ENCODE measurements around the gene FIGNL1. TPM values are rescaled to one million over a fixed set of nuclear protein-coding genes. Genes with fewer than 3 reads are reported as not detected.

FIGNL1 gene
- total RNA-seq (10 to 100 TPM; 14.8 to 15.1 TPM), polyA plus RNA-seq (10 to 100 TPM in 1 of 3 donors, 1 to 10 TPM in 2; 4.2 to 10.2 (median 7.2) TPM), total RNA-seq (16.0 to 50.8 (median 38.9) reads per million in 6 experiments)

- Mint-ChIP-seq H3K27me3 (no peaks in the 10 kb centered on the region), H3K4me1 (peaks cover 16 to 30% (median 22%) of the 10 kb centered on the region in 4 donors), H3K4me3 (peak within 1 kb of the TSS; percentile 89 to 99 (median 93)), H3K27ac (peak within 1 kb of the TSS; percentile 70 to 99 (median 98)), H3K36me3 (peaks cover 13 to 22% (median 22%) of the 10 kb centered on the region in 3 donors), H3K9me3 (no peaks in the 10 kb centered on the region)
- ATAC-seq (peak; percentile 94 to 96), DNase-seq (peak; percentile 68 to 87 (median 76))
- POLR2A ChIA-PET: interaction anchor here (0.6 to 1.5 kb wide), 12 partner anchors 10 to 356 kb away, joined by 3 to 5 read pairs (median 3); no protein-coding TSS in a partner anchor
Measured at GRCh38 chr7:50449881-50450589, at the start of gene FIGNL1. Gene FIGNL1, minus strand, starts transcription at chr7:50450350. Its CDS starts 3,063 bp downstream, at chr7:50447287.

- POLR2A ChIA-PET: no interaction called here
- H3K36me3 Mint-ChIP-seq: no peaks in the 10 kb centered on the region
- DNase-seq (no peak), ATAC-seq (no peak)
- peaks cover 6 to 28% (median 10%) of the 10 kb centered on the region in 5 donors for H3K27me3 Mint-ChIP-seq
- no peaks in the 10 kb centered on the region for H3K9me3 Mint-ChIP-seq
- H3K4me1 Mint-ChIP-seq: no peaks in the 10 kb centered on the region
- H3K4me3 Mint-ChIP-seq: no peak overlapping the region
- no peak overlapping the region for H3K27ac Mint-ChIP-seq
Measured at GRCh38 chr7:50499092-50499491, 48.9 kb upstream of the FIGNL1 start.

- H3K4me3 Mint-ChIP-seq: no peak overlapping the region
- no peaks in the 10 kb centered on the region for H3K36me3 Mint-ChIP-seq
- POLR2A ChIA-PET: no interaction called here
- no peaks in the 10 kb centered on the region for H3K9me3 Mint-ChIP-seq
- no peak for DNase-seq
- no peaks in the 10 kb centered on the region for H3K4me1 Mint-ChIP-seq
- H3K27me3 Mint-ChIP-seq: peaks cover 6 to 36% (median 12%) of the 10 kb centered on the region in 5 donors
- no peak for ATAC-seq
- no peak overlapping the region for H3K27ac Mint-ChIP-seq
Measured at GRCh38 chr7:50497968-50498367, 47.8 kb upstream of the FIGNL1 start.

- POLR2A ChIA-PET: no interaction called here
- H3K27ac Mint-ChIP-seq: no peak overlapping the region
- no peaks in the 10 kb centered on the region for H3K4me1 Mint-ChIP-seq
- H3K9me3 Mint-ChIP-seq: no peaks in the 10 kb centered on the region
- DNase-seq (no peak), ATAC-seq (no peak)
- H3K4me3 Mint-ChIP-seq: no peak overlapping the region
- no peaks in the 10 kb centered on the region for H3K36me3 Mint-ChIP-seq
- H3K27me3 Mint-ChIP-seq: peaks cover 6 to 37% (median 12%) of the 10 kb centered on the region in 5 donors
Measured at GRCh38 chr7:50497068-50497642, 47.0 kb upstream of the FIGNL1 start.

GRCh38 chr7:50496569-50496968 is 46.4 kb upstream of the FIGNL1 start:
- no peak overlapping the region for H3K27ac Mint-ChIP-seq

GRCh38 chr7:50495746-50496145 is 45.6 kb upstream of the FIGNL1 start:
- Mint-ChIP-seq H3K4me3 (no peak overlapping the region), H3K36me3 (no peaks in the 10 kb centered on the region), H3K4me1 (no peaks in the 10 kb centered on the region), H3K27ac (no peak overlapping the region), H3K9me3 (no peaks in the 10 kb centered on the region), H3K27me3 (peaks cover 6 to 37% (median 12%) of the 10 kb centered on the region in 5 donors)
- DNase-seq: no peak
- no peak for ATAC-seq
- POLR2A ChIA-PET: no interaction called here

More at GRCh38 chr7:50496569-50496968, 46.4 kb upstream of the FIGNL1 start:
- H3K36me3 Mint-ChIP-seq: no peaks in the 10 kb centered on the region
- ATAC-seq (no peak), DNase-seq (no peak)
- POLR2A ChIA-PET: no interaction called here
- no peak overlapping the region for H3K4me3 Mint-ChIP-seq
- no peaks in the 10 kb centered on the region for H3K4me1 Mint-ChIP-seq
- no peaks in the 10 kb centered on the region for H3K9me3 Mint-ChIP-seq
- H3K27me3 Mint-ChIP-seq: peaks cover 6 to 37% (median 12%) of the 10 kb centered on the region in 5 donors

- peaks cover 3 to 19% (median 9%) of the 10 kb centered on the region in 5 donors for H3K27me3 Mint-ChIP-seq
- H3K9me3 Mint-ChIP-seq: no peaks in the 10 kb centered on the region
- no peaks in the 10 kb centered on the region for H3K36me3 Mint-ChIP-seq
- ATAC-seq: no peak
- no peak overlapping the region for H3K4me3 Mint-ChIP-seq
- DNase-seq: no peak
- POLR2A ChIA-PET: no interaction called here
- no peaks in the 10 kb centered on the region for H3K4me1 Mint-ChIP-seq
- peak overlapping the region in 1 of 10 donors; percentile 21 for H3K27ac Mint-ChIP-seq
Measured at GRCh38 chr7:50492770-50493519, 42.8 kb upstream of the FIGNL1 start.

GRCh38 chr7:50491943-50492342 is 41.8 kb upstream of the FIGNL1 start:
- DNase-seq: no peak
- Mint-ChIP-seq H3K9me3 (no peaks in the 10 kb centered on the region), H3K27ac (no peak overlapping the region), H3K4me1 (no peaks in the 10 kb centered on the region), H3K36me3 (no peaks in the 10 kb centered on the region), H3K27me3 (peaks cover under 1 to 12% (median 5%) of the 10 kb centered on the region in 5 donors), H3K4me3 (no peak overlapping the region)
- no peak for ATAC-seq
- POLR2A ChIA-PET: no interaction called here

- Mint-ChIP-seq H3K27me3 (peaks cover 0 to 9% (median 4%) of the 10 kb centered on the region in 5 donors), H3K9me3 (no peaks in the 10 kb centered on the region), H3K36me3 (no peaks in the 10 kb centered on the region), H3K4me3 (no peak overlapping the region), H3K27ac (no peak overlapping the region), H3K4me1 (no peaks in the 10 kb centered on the region)
- POLR2A ChIA-PET: no interaction called here
- no peak for ATAC-seq
- DNase-seq: no peak
Measured at GRCh38 chr7:50491209-50491608, 41.1 kb upstream of the FIGNL1 start.

GRCh38 chr7:50488379-50488778 is 38.2 kb upstream of the FIGNL1 start:
- H3K27ac Mint-ChIP-seq: no peak overlapping the region
- H3K4me3 Mint-ChIP-seq: no peak overlapping the region
- H3K4me1 Mint-ChIP-seq: no peaks in the 10 kb centered on the region
- no peak for ATAC-seq
- peaks cover 0 to 6% (median 1%) of the 10 kb centered on the region in 5 donors for H3K27me3 Mint-ChIP-seq
- POLR2A ChIA-PET: no interaction called here
- no peaks in the 10 kb centered on the region for H3K9me3 Mint-ChIP-seq
- DNase-seq: no peak
- H3K36me3 Mint-ChIP-seq: no peaks in the 10 kb centered on the region

GRCh38 chr7:50486512-50486911 is 36.4 kb upstream of the FIGNL1 start:
- H3K36me3 Mint-ChIP-seq: no peaks in the 10 kb centered on the region
- H3K27ac Mint-ChIP-seq: no peak overlapping the region
- no peak for ATAC-seq
- DNase-seq: no peak
- no peaks in the 10 kb centered on the region for H3K27me3 Mint-ChIP-seq
- no peak overlapping the region for H3K4me3 Mint-ChIP-seq
- POLR2A ChIA-PET: no interaction called here
- no peaks in the 10 kb centered on the region for H3K4me1 Mint-ChIP-seq
- H3K9me3 Mint-ChIP-seq: no peaks in the 10 kb centered on the region

- Mint-ChIP-seq H3K4me3 (no peak overlapping the region), H3K27ac (no peak overlapping the region), H3K27me3 (no peaks in the 10 kb centered on the region), H3K36me3 (no peaks in the 10 kb centered on the region), H3K9me3 (no peaks in the 10 kb centered on the region), H3K4me1 (no peaks in the 10 kb centered on the region)
- no peak for DNase-seq
- ATAC-seq: no peak
- POLR2A ChIA-PET: no interaction called here
Measured at GRCh38 chr7:50481867-50482266, 31.7 kb upstream of the FIGNL1 start.

- ATAC-seq (no peak), DNase-seq (no peak)
- no peaks in the 10 kb centered on the region for H3K4me1 Mint-ChIP-seq
- H3K27me3 Mint-ChIP-seq: no peaks in the 10 kb centered on the region
- H3K9me3 Mint-ChIP-seq: no peaks in the 10 kb centered on the region
- H3K4me3 Mint-ChIP-seq: no peak overlapping the region
- POLR2A ChIA-PET: no interaction called here
- H3K36me3 Mint-ChIP-seq: no peaks in the 10 kb centered on the region
- H3K27ac Mint-ChIP-seq: no peak overlapping the region
Measured at GRCh38 chr7:50480797-50481196, 30.6 kb upstream of the FIGNL1 start.

All from naive thymus-derived CD8-positive, alpha-beta T cell (primary cell).